Activated CD4-positive, alpha-beta memory T cell treated with anti-CD3 and anti-CD28 coated beads for 36 hours (primary cell): ENCODE results near the gene ZDHHC14. TPM values are rescaled to one million over a fixed set of nuclear protein-coding genes. Genes with fewer than 3 reads are reported as not detected.

Source experiments
- CTCF ChIA-PET: fragments of 350-600 bp; sonication (Branson Sonifier 250); formaldehyde crosslinking; loops from one replicate; lab custom pipeline; 2021; ENCODE audit warnings: antibody characterized with exemption, inconsistent platforms; lab: Charles Lee
- POLR2A ChIA-PET: fragments of 350-600 bp; sonication (Branson Sonifier 250); formaldehyde crosslinking; loops from one replicate; lab custom pipeline; 2021; ENCODE audit warnings: antibody characterized with exemption; lab: Charles Lee
- DNase-seq: peaks from one replicate; pipeline ENCODE4 v3.0.0-alpha.2; 2020
- H3K27ac Mint-ChIP-seq: one replicate; pipeline ENCODE4 v1.8.0; 2021; ENCODE audit warnings: mixed read lengths
- H3K27me3 Mint-ChIP-seq: one replicate; pipeline ENCODE4 v1.8.0; 2021; ENCODE audit warnings: mixed read lengths
- H3K36me3 Mint-ChIP-seq: one replicate; pipeline ENCODE4 v1.8.0; 2021; ENCODE audit warnings: mixed read lengths
- H3K4me1 Mint-ChIP-seq: one replicate; pipeline ENCODE4 v1.8.0; 2021; ENCODE audit warnings: low read depth, mixed read lengths
- H3K4me3 Mint-ChIP-seq: one replicate; pipeline ENCODE4 v1.8.0; 2021; ENCODE audit warnings: mild to moderate bottlenecking, mixed read lengths
- H3K9me3 Mint-ChIP-seq: one replicate; pipeline ENCODE4 v1.8.0; 2021; ENCODE audit warnings: mixed read lengths
- intact Hi-C: fragments of 100-400 bp; cut with micrococcal nuclease; formaldehyde crosslinking; loops from one replicate; pipeline ENCODE4 v1.15.1; 2023
- microRNA-seq: library from miRNA; unstranded; fragments of <30 nt; microRNA quantifications from one replicate; pipeline ENCODE4 v1.2.0, GENCODE V29; 2022; ENCODE audit warnings: borderline number of aligned reads, borderline microRNAs expressed, borderline replicate concordance
- total RNA-seq, 2 experiments: library from RNA; stranded (reverse); gene quantifications; one replicate each; pipeline ENCODE4 v1.2.3, GENCODE V29; 2021

The ZDHHC14 gene
- total RNA-seq, 2 experiments from 2014 or later = 1.4 to 2.0 TPM

DNA sequence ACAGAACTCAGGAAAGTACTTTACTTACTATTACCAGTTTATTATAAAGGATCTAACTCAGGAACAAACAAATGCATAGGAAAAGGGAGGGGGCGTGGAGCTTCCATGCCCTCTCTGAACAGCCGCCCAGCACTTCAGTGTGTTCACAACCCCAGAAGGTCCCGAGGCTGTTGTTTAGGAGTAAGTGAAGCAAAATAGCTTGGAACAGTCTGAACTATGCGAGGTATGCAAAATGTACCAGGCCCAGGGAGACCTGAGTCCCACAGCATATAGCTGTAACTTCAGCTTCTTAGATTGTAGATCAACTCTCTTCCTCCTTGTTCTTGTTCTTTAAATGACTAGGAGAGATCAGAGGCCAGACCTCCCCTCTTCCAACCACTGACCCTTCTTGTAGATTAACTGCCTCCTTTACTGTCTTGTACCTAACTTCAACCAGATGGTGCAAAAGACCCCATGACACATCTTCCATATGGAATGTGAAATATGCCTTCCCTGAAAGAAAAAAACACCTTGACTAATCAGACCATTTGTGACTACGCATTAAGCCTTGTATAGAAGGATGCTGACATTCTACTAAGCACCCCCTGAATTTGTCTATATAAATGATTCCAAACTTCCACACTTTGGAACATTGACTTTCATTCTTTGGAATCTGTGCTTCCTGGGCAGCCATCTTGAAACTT is 343.3 kb downstream of the ZDHHC14 start:
- H3K9me3 Mint-ChIP-seq = peaks cover 9% of the 10 kb centered on the region
- no peak overlapping the region for H3K27ac Mint-ChIP-seq
- H3K36me3 Mint-ChIP-seq = peaks cover 1% of the 10 kb centered on the region
- intact Hi-C loops = no loop called here
- ChIA-PET CTCF (no interaction called here), POLR2A (interaction anchor here (2.0 kb wide), 1 partner anchor 13 kb away, joined by 6 read pairs; no protein-coding TSS in a partner anchor)
- DNase-seq = no peak
- no peaks in the 10 kb centered on the region for H3K4me1 Mint-ChIP-seq
- H3K4me3 Mint-ChIP-seq = no peak overlapping the region
- H3K27me3 Mint-ChIP-seq = peaks cover 6% of the 10 kb centered on the region

DNA sequence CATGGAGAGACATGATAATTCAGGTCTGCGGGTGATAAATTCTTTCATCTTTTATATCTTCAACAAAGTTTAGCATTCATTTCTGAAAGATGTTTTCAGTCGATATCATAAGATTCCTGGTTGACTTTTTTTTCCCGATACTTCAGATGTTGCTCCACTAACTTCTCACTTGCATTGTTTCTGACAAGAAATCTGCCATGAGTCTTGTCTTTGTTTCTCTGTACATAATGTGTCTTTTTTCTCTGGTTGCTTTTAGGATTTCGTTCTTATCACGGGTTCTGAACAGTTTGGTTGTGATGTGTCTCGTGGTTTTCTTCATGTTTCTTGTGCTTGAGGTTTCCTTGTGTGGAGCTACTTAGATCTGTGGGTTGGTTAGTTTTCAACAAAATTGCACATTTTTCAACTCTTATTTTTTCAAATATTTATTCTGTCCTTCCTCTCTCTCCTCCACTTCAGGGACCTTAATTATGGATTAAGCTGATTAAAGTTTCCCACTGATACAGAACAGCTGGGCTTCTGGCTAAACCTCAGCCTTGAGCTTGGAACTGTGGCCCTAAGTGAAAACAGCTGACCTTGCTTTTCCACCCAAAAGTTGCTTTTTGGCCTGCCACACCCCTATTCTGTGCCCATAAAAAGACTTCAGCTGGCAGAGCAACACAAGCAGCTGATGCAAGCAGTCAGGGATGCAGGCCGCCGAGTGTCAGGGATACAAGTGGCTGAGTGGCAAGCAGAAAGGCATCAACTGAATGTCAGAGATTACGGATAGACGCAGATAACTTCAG is 344.2 kb downstream of the ZDHHC14 start:
- intact Hi-C loops = no loop called here
- ChIA-PET POLR2A (interaction anchor here (2.0 kb wide), 1 partner anchor 14 kb away, joined by 6 read pairs; no protein-coding TSS in a partner anchor), CTCF (interaction anchor here (0.6 kb wide), 1 partner anchor 41 kb away, joined by 3 read pairs; no protein-coding TSS in a partner anchor)
- peaks cover 1% of the 10 kb centered on the region for H3K36me3 Mint-ChIP-seq
- peaks cover 6% of the 10 kb centered on the region for H3K27me3 Mint-ChIP-seq
- no peak for DNase-seq
- no peak overlapping the region for H3K4me3 Mint-ChIP-seq
- no peak overlapping the region for H3K27ac Mint-ChIP-seq
- peaks cover 9% of the 10 kb centered on the region for H3K9me3 Mint-ChIP-seq
- H3K4me1 Mint-ChIP-seq = no peaks in the 10 kb centered on the region

DNA sequence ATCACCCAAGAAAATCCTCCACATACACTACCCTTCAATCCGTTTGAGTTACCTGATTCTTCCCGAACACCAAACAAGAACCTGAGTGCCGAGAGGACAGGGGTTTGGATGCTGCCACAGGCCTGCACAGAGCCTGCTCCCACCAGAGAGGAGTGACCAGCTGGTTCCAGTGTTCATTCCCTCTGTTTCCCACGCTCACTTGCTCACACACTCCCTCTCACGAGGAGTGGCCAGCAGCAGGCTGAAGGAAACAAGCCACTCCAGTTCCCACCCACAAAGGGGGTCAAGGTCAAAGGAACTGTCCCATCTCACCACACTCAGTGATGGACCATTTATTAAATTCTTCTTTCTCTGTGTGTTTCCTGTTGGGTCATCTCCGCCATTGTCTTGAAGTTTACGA is 344.8 kb downstream of the ZDHHC14 start:
- intact Hi-C loops = no loop called here
- DNase-seq = no peak
- peaks cover 6% of the 10 kb centered on the region for H3K27me3 Mint-ChIP-seq
- H3K27ac Mint-ChIP-seq = no peak overlapping the region
- peaks cover 1% of the 10 kb centered on the region for H3K36me3 Mint-ChIP-seq
- H3K9me3 Mint-ChIP-seq = peaks cover 9% of the 10 kb centered on the region
- POLR2A ChIA-PET = interaction anchor here (2.0 kb wide), 1 partner anchor 15 kb away, joined by 6 read pairs; no protein-coding TSS in a partner anchor
- H3K4me1 Mint-ChIP-seq = no peaks in the 10 kb centered on the region
- no peak overlapping the region for H3K4me3 Mint-ChIP-seq
- CTCF ChIA-PET = no interaction called here

DNA sequence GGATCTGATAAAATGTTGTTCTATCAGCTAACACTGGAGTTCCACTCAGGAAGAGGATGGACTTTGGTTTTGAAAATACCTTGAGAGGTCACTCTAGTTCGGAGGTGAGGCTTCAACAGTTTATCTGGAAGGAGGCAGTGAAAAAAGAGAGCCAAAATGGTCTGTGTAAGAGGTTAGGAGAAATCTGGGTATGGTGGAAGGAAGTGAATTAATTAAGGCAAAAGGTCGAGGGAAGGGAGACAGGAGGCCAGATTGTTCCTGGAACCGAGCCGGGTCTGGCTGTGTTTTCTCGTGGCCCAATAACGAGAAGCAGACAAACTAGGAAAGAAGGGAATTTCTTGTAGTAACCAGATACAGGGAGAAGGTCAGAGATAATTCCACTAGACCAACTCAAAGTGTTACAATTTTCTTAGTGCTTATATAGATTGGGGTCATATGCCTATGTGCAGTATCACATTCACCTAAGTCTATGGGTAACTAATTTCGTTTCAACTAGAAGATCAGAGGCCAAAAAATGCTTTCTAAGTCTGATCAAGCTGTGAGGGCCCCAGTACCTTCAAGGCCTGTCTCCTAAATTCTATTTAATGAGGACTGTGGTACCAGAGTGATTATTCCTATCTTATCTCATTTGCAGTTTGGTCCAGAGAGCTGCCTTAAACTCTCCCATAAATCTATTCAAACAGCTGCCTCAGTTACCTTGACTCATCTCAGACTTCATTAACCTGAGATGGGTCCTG is 346.1 kb downstream of the ZDHHC14 start:
- H3K4me1 Mint-ChIP-seq = no peaks in the 10 kb centered on the region
- intact Hi-C loops = no loop called here
- peaks cover 2% of the 10 kb centered on the region for H3K27me3 Mint-ChIP-seq
- no peak for DNase-seq
- H3K36me3 Mint-ChIP-seq = peaks cover 1% of the 10 kb centered on the region
- H3K4me3 Mint-ChIP-seq = no peak overlapping the region
- POLR2A ChIA-PET = no interaction called here
- CTCF ChIA-PET = no interaction called here
- H3K27ac Mint-ChIP-seq = no peak overlapping the region
- H3K9me3 Mint-ChIP-seq = peaks cover 9% of the 10 kb centered on the region

Small RNAs within 50 kb of the gene (microRNA-seq; reads per million reads assigned to microRNA genes)
- not detected for gene MIR3692

Other genes starting within 250 kb of the ZDHHC14 start
- gene TMEM242, start 57.7 kb upstream of the ZDHHC14 start, total RNA-seq = 1 to 10 TPM; 8.1 to 8.6 TPM